Neural cell (in vitro differentiated cells): Measurements from ENCODE around the gene PRDM8.

Experiments used
- EP300 ChIP-seq: fragments of 450-650 bp; conservative IDR thresholded peaks from 2 replicates; pipeline ENCODE4 v1.6.1; 2014; ENCODE audit warnings: antibody characterized with exemption, mild to moderate bottlenecking, moderate library complexity; ENCODE audit not compliant: poor library complexity, severe bottlenecking
- EZH2 ChIP-seq: fragments of 200-600, 300-800 bp; shearing (Covaris generic), sonication (generic); IDR thresholded peaks from 2 replicates; pipeline ENCODE4 v1.6.1; 2014; ENCODE audit warnings: antibody characterized with exemption, low read length, borderline replicate concordance, mild to moderate bottlenecking; ENCODE audit not compliant: insufficient read depth, poor library complexity, severe bottlenecking
- MXI1 ChIP-seq: fragments of 450-650 bp; conservative IDR thresholded peaks from 2 replicates; pipeline ENCODE4 v1.6.1; 2014; ENCODE audit warnings: antibody characterized with exemption, mild to moderate bottlenecking; ENCODE audit not compliant: poor library complexity, severe bottlenecking
- POLR2AphosphoS5 ChIP-seq: IDR thresholded peaks from 2 replicates; pipeline ENCODE4 v1.6.1; 2012
- SMC3 ChIP-seq: fragments of 450-650 bp; conservative IDR thresholded peaks from 2 replicates; pipeline ENCODE4 v1.6.1; 2014; ENCODE audit warnings: antibody characterized with exemption, mild to moderate bottlenecking, moderate library complexity; ENCODE audit not compliant: poor library complexity
- TAF1 ChIP-seq: IDR thresholded peaks from 2 replicates; pipeline ENCODE4 v1.6.1; 2012; ENCODE audit warnings: low read depth
- TF ChIP-seq, protein P1 (sequence below): fragments of 450-650 bp; IDR thresholded peaks from 2 replicates; pipeline ENCODE4 v1.5.1; 2014; ENCODE audit warnings: antibody characterized with exemption, mild to moderate bottlenecking, moderate library complexity; ENCODE audit not compliant: poor library complexity, severe bottlenecking
- TF ChIP-seq, protein P2 (sequence below): IDR thresholded peaks from 2 replicates; pipeline ENCODE4 v1.6.1; 2012; ENCODE audit warnings: borderline replicate concordance

DNA sequence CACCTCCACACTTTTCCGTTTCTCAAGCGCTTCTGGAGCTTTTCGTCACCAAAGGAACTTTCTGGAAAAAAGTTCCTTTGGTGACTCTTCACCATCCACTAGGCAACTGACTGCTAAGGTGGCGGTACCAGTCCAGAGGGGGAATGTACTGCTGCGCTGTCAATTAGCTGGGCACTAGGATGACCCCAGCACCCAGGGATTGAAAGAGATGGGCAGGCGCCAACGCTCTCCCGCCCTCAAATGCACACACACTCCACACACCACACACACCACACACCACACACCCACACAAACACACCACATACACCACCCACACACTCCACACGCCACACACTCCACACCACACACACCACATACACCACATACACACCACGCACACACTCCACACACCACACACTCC is 10.4 kb downstream of the PRDM8 start:
- TF ChIP-seq, protein P1, sequence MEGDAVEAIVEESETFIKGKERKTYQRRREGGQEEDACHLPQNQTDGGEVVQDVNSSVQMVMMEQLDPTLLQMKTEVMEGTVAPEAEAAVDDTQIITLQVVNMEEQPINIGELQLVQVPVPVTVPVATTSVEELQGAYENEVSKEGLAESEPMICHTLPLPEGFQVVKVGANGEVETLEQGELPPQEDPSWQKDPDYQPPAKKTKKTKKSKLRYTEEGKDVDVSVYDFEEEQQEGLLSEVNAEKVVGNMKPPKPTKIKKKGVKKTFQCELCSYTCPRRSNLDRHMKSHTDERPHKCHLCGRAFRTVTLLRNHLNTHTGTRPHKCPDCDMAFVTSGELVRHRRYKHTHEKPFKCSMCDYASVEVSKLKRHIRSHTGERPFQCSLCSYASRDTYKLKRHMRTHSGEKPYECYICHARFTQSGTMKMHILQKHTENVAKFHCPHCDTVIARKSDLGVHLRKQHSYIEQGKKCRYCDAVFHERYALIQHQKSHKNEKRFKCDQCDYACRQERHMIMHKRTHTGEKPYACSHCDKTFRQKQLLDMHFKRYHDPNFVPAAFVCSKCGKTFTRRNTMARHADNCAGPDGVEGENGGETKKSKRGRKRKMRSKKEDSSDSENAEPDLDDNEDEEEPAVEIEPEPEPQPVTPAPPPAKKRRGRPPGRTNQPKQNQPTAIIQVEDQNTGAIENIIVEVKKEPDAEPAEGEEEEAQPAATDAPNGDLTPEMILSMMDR = no peak
- no peak for TF ChIP-seq POLR2AphosphoS5
- TF ChIP-seq, protein P2, sequence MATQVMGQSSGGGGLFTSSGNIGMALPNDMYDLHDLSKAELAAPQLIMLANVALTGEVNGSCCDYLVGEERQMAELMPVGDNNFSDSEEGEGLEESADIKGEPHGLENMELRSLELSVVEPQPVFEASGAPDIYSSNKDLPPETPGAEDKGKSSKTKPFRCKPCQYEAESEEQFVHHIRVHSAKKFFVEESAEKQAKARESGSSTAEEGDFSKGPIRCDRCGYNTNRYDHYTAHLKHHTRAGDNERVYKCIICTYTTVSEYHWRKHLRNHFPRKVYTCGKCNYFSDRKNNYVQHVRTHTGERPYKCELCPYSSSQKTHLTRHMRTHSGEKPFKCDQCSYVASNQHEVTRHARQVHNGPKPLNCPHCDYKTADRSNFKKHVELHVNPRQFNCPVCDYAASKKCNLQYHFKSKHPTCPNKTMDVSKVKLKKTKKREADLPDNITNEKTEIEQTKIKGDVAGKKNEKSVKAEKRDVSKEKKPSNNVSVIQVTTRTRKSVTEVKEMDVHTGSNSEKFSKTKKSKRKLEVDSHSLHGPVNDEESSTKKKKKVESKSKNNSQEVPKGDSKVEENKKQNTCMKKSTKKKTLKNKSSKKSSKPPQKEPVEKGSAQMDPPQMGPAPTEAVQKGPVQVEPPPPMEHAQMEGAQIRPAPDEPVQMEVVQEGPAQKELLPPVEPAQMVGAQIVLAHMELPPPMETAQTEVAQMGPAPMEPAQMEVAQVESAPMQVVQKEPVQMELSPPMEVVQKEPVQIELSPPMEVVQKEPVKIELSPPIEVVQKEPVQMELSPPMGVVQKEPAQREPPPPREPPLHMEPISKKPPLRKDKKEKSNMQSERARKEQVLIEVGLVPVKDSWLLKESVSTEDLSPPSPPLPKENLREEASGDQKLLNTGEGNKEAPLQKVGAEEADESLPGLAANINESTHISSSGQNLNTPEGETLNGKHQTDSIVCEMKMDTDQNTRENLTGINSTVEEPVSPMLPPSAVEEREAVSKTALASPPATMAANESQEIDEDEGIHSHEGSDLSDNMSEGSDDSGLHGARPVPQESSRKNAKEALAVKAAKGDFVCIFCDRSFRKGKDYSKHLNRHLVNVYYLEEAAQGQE = no peak
- no peak for TF ChIP-seq EP300
- TF ChIP-seq EZH2 = no peak
- no peak for TF ChIP-seq TAF1
- TF ChIP-seq SMC3 = no peak
- no peak for TF ChIP-seq MXI1
